ENCODE measurements around the gene DAAM2. TPM values are rescaled to one million over a fixed set of nuclear protein-coding genes. Genes with fewer than 3 reads are reported as not detected.

The DAAM2 gene
- total RNA-seq, 1 experiment from 2014 or later = 1.3 TPM

DNA sequence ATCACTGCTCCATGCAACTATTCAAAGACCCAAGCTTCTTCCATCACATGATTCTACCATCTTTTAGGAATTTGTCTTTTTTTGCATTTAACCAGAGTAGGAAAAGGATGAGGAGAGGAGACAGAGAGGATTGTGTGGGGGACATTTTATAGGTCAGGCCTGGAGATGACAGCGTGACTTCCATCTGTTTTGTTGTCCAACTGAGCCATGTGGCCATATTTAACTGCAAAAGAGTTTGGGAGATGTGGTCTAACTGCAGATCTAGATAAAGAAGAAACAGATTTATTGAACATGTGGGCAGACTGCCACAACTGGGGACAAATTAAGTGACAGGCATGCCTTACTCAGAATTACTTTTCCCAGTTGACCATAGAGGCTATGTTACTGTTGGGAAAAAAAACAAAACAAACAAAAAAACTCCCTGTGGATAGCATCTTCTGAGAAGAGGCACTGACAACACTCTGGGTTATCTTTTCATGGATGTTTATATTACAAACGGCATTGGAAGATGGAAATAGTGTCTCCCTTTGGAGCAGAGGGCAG is 161.0 kb downstream of the DAAM2 start:
- DNase-seq (ENCODE audit: low read depth) = no peak

Other genes starting within 250 kb of the DAAM2 start
- 0.49 and 2.7 TPM in 2 replicates for gene KIF6, start 67.0 kb upstream of the DAAM2 start, total RNA-seq (2014; rRNA removed; shearing (Covaris generic))
- 5.9 and 7.0 TPM in 2 replicates for gene MOCS1, start 142.1 kb downstream of the DAAM2 start, total RNA-seq (2014; rRNA removed; shearing (Covaris generic))

Measured in M059J (cell line).